GF-D8 (cell line): ENCODE measurements around the gene C19orf18.

Experiments
- DNase-seq: peaks from one replicate; lab custom pipeline; 2025; lab: John Stamatoyannopoulos, UW

C19orf18 gene

GRCh38 chr19:57947419-57948134, 26.8 kb downstream of the C19orf18 start, which contains the start of gene ZNF256:
ZNF256 (minus strand) TSS chr19:57947706; CDS start chr19:57947474, 232 bp downstream.
- peak; percentile 84 for DNase-seq

- DNase-seq: no peak
These were observed 27.3 kb downstream of the C19orf18 start for GRCh38 chr19:57947088-57947418.

GRCh38 chr19:57946316-57946715, 28.0 kb downstream of the C19orf18 start:
- DNase-seq: no peak

GRCh38 chr19:57941593-57941992, 32.7 kb downstream of the C19orf18 start:
- DNase-seq: no peak

GRCh38 chr19:57935731-57936130, 38.6 kb downstream of the C19orf18 start:
- no peak for DNase-seq

- DNase-seq: no peak
These were observed 39.3 kb downstream of the C19orf18 start, which contains the start of gene ZNF418 for GRCh38 chr19:57934820-57935665. ZNF418 (minus strand) TSS chr19:57935402; CDS start chr19:57933822, 1,580 bp downstream.

- no peak for DNase-seq
These were observed 46.7 kb downstream of the C19orf18 start for GRCh38 chr19:57927587-57927986.

GRCh38 chr19:57916168-57916995, 58.0 kb downstream of the C19orf18 start, which contains the start of gene ZNF417:
ZNF417 (minus strand) TSS chr19:57916592; CDS start chr19:57916411, 181 bp downstream.
- peak; percentile 69 for DNase-seq

- DNase-seq: no peak
These were observed 59.8 kb downstream of the C19orf18 start for GRCh38 chr19:57914531-57914930.
